Glomerular endothelial cell (primary cell): ENCODE data around the gene CLIC6. TPM values are rescaled to one million over a fixed set of nuclear protein-coding genes. Genes with fewer than 3 reads are reported as not detected.

Source experiments
- DNase-seq: peaks from one replicate; pipeline ENCODE4 v3.0.0-alpha.2; 2011; ENCODE audit warnings: low read depth, low spot score; ENCODE audit errors: extremely low read depth
- total RNA-seq: library from RNA; depleted of rRNA; stranded (reverse); fragments of >200 nt; gene quantifications from 2 replicates; pipeline ENCODE4 v1.2.3, GENCODE V29; 2015

CLIC6 gene
- total RNA-seq, 1 donor from 2014 or later: not detected

- no peak for DNase-seq
Observed at GRCh38 chr21:34761758-34762330, 93.0 kb downstream of the CLIC6 start.

DNA sequence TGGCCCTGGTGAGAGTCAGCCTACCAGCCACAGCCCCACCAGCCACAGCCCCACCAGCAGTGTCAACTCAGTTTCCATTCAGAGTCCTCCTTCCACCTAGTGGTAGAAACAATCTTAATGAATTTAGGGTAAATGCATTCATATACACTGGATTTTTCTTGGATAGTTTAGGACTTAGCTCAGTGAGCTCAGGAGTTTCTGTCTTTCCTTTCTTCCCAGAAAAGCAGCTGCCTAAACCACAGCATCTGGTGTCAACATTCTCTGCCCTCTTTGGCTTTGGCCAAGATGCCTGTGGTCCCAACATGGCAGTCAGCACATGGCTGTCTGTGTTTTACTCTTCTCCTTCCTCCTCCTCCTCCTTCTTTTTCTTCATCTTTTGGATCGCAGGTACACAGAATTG is 94.0 kb downstream of the CLIC6 start:
- DNase-seq: no peak

- no peak for DNase-seq
Observed at GRCh38 chr21:34764715-34765284, 96.0 kb downstream of the CLIC6 start.

GRCh38 chr21:34765619-34766018 is 96.8 kb downstream of the CLIC6 start:
- no peak for DNase-seq

DNA sequence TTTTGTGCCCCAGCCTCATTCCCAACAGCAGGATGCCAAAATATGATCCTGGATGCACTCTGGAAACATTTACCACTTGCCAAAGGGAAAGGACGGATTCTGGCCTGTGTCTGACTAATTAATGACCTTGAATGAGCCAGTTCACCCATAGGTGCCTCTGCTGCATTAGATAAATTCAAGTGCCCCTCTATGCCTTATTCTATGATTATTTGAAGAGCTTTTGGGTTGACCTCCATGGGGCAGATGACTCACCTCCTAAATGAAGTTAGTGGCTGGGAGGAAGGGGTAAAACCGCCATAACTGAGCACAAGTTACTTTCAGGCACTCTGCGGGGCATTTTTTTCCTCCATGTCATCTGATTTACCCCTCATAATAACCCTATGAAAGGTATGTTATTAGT is 98.1 kb downstream of the CLIC6 start:
- no peak for DNase-seq

Other genes starting within 250 kb of the CLIC6 start
- gene SMIM34, start 245.0 kb upstream of the CLIC6 start, total RNA-seq: not detected in 2 replicates
- gene KCNE1, start 156.8 kb upstream of the CLIC6 start, total RNA-seq: 0.10 and 0.29 TPM in 2 replicates
- 25.2 and 42.8 TPM in 2 replicates for gene RCAN1, start 53.9 kb upstream of the CLIC6 start, total RNA-seq